ENCODE data around the gene SND1. TPM values are rescaled to one million over a fixed set of nuclear protein-coding genes. Genes with fewer than 3 reads are reported as not detected.

SND1 gene
- total RNA-seq, 2 donors from 2014 or later: 91.0 to 111 TPM

DNA sequence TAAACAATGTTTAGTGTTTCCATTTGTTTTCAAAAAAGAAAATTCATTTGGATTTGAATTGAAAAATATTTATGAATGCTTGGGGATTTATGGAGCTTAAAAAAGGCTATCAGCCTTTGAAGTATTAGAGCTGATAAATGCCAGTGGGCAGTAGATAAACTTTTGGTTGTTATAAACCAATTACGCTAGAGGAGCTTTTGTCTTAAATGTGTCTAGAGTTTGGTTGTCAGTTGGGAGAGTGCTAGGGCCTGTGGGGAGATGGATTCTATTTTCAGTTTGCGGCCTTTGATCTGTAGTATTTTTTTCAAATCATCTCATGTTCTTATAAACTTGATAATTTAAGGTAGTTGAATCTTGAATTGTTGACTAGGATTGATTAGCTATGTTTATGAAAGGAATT, 104.0 kb downstream of the SND1 start:
- H3K4me3 ChIP-seq: no peak overlapping the region
- ATAC-seq (ENCODE audit: insufficient number of reproducible peaks, low FRiP score, low read depth) (no peak), DNase-seq (ENCODE audit: low spot score) (no peak)
- H3K27me3 ChIP-seq (replicated peaks; ENCODE audit: insufficient read depth): no peaks in the 10 kb centered on the region
- no peak overlapping the region for H3K27ac ChIP-seq
- H3K4me1 ChIP-seq (ENCODE audit: control insufficient read depth in 1 of 2, low read depth in 2 of 2): no peaks in the 10 kb centered on the region
- no peaks in the 10 kb centered on the region for H3K9me3 ChIP-seq
- TF ChIP-seq, protein P1, sequence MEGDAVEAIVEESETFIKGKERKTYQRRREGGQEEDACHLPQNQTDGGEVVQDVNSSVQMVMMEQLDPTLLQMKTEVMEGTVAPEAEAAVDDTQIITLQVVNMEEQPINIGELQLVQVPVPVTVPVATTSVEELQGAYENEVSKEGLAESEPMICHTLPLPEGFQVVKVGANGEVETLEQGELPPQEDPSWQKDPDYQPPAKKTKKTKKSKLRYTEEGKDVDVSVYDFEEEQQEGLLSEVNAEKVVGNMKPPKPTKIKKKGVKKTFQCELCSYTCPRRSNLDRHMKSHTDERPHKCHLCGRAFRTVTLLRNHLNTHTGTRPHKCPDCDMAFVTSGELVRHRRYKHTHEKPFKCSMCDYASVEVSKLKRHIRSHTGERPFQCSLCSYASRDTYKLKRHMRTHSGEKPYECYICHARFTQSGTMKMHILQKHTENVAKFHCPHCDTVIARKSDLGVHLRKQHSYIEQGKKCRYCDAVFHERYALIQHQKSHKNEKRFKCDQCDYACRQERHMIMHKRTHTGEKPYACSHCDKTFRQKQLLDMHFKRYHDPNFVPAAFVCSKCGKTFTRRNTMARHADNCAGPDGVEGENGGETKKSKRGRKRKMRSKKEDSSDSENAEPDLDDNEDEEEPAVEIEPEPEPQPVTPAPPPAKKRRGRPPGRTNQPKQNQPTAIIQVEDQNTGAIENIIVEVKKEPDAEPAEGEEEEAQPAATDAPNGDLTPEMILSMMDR (IDR thresholded peaks at IDR 0.05): no peak
- no peaks in the 10 kb centered on the region for H3K36me3 ChIP-seq

DNA sequence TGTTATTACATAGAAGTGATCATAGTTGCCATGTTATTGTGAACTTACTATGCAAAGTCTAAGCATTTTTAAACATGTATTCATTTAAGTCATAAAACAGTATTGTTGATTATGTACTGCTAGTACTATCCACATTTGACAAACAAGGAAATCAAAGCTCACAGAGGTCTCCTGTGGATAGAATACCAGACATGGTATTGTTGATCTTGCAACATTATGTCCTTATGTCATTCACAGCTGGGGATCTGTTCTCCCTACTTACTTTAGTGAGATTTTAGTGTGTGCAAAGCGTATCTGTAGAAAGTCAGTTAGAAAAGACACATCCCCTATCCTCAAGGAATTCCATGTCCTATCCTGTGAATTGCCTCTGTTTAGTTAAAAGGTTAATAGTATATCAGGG, 106.1 kb downstream of the SND1 start:
- no peaks in the 10 kb centered on the region for H3K36me3 ChIP-seq
- TF ChIP-seq, protein P1 (IDR thresholded peaks at IDR 0.05): no peak

DNA sequence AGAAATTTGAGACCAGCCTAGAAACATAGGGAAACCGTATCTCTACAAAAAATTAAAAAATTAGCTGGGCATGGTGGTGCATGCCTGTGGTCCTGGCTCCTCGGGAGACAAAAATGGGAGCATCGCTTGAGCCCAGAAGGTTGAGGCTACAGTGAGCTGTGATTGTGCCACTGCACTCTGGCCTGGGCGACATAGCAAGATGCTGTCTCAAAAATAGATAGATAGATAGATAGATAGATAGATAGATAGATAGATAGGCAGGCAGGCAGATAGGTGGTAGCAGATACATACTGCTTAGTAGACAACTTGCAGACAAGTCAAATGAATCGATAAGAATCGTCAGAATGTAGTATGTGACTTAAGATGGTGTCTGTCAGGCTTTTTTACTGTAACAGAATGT, 106.9 kb downstream of the SND1 start:
- Histone ChIP-seq H3K27ac (no peak overlapping the region), H3K36me3 (no peaks in the 10 kb centered on the region), H3K4me1 (ENCODE audit: control insufficient read depth in 1 of 2, low read depth in 2 of 2) (no peaks in the 10 kb centered on the region), H3K27me3 (replicated peaks; ENCODE audit: insufficient read depth) (no peaks in the 10 kb centered on the region), H3K9me3 (no peaks in the 10 kb centered on the region), H3K4me3 (no peak overlapping the region)
- no peak for DNase-seq (ENCODE audit: low spot score)
- ATAC-seq (ENCODE audit: insufficient number of reproducible peaks, low FRiP score, low read depth): no peak
- TF ChIP-seq, protein P1 (IDR thresholded peaks at IDR 0.05): no peak

More for the DNA sequence above, 106.1 kb downstream of the SND1 start:
- DNase-seq (ENCODE audit: low spot score) (no peak), ATAC-seq (ENCODE audit: insufficient number of reproducible peaks, low FRiP score, low read depth) (no peak)
- Histone ChIP-seq H3K4me3 (no peak overlapping the region), H3K27ac (no peak overlapping the region), H3K27me3 (replicated peaks; ENCODE audit: insufficient read depth) (no peaks in the 10 kb centered on the region), H3K9me3 (no peaks in the 10 kb centered on the region), H3K4me1 (ENCODE audit: control insufficient read depth in 1 of 2, low read depth in 2 of 2) (no peaks in the 10 kb centered on the region)

DNA sequence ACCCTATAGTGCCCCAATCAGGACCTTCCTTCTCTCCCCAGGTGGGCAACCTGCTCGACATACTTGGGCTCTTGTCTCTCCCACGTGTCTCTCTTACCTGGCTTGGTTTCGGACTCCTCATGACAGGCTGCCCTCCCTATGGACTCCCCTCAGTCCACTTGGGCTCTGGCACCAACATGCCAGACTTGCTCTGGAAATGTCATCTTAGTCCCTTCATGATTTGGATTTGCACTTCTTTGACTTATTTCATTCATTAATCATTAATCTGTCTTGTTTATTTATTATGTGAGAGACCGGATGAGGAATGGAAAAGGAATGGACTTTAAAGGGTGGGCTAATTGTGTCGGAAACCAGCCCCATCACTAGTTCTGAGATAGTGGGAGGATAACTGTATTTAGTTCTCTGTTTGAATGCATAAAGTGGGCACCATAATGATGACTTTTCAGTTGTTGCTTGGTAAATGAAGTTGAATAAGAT, 108.0 kb downstream of the SND1 start:
- Histone ChIP-seq H3K9me3 (no peaks in the 10 kb centered on the region), H3K27me3 (replicated peaks; ENCODE audit: insufficient read depth) (no peaks in the 10 kb centered on the region), H3K36me3 (no peaks in the 10 kb centered on the region), H3K4me3 (no peak overlapping the region), H3K27ac (no peak overlapping the region), H3K4me1 (ENCODE audit: control insufficient read depth in 1 of 2, low read depth in 2 of 2) (no peaks in the 10 kb centered on the region)
- TF ChIP-seq, protein P1 (IDR thresholded peaks at IDR 0.05): no peak
- no peak for DNase-seq (ENCODE audit: low spot score)
- ATAC-seq (ENCODE audit: insufficient number of reproducible peaks, low FRiP score, low read depth): no peak

DNA sequence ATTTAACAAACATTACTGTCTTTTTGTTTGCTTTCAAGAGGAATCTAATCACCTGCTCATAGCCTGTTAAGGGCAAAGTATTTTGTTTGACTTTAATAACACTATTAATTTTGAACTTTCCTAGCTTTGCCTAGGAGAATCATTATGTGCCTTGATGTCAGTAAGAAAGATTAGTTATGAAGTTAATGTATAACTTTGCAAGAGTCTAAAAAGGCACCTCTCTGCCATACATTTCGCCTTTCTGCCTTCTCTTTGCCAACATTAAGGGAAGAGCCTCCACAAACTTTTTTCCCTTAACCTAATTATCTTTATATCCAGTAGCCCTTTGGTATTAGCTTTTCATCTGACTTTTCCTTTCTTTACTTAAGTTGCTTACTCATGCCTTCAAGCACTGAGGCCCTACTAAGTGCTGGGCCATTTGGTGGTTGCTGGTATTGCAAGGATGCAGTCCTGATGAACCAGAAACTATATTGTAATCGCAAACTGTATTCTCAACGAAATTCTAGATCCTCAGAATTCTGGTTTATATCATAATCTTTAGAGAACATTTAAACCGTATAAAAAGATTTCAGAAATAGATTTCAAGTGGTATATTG, 108.5 kb downstream of the SND1 start:
- Histone ChIP-seq H3K27me3 (replicated peaks; ENCODE audit: insufficient read depth) (no peaks in the 10 kb centered on the region), H3K9me3 (no peaks in the 10 kb centered on the region), H3K27ac (no peak overlapping the region), H3K36me3 (no peaks in the 10 kb centered on the region), H3K4me1 (ENCODE audit: control insufficient read depth in 1 of 2, low read depth in 2 of 2) (no peaks in the 10 kb centered on the region), H3K4me3 (no peak overlapping the region)
- TF ChIP-seq, protein P1 (IDR thresholded peaks at IDR 0.05): no peak
- ATAC-seq (ENCODE audit: insufficient number of reproducible peaks, low FRiP score, low read depth) (no peak), DNase-seq (ENCODE audit: low spot score) (no peak)
